Fibroblast of skin of right quadriceps (primary cell): ENCODE measurements around the gene CAMK1D.
A peak's percentile ranks its signal among the peaks of the same experiment; 100 is the strongest.
"Not testable (repeated sequence)": the region's sequence is repeated elsewhere in the genome, so short reads cannot be mapped to it uniquely, and the experiment has no call there.

Source experiments
- DNase-seq: peaks from one replicate; pipeline ENCODE4 v3.0.0-alpha.2; 2013

CAMK1D gene

DNA sequence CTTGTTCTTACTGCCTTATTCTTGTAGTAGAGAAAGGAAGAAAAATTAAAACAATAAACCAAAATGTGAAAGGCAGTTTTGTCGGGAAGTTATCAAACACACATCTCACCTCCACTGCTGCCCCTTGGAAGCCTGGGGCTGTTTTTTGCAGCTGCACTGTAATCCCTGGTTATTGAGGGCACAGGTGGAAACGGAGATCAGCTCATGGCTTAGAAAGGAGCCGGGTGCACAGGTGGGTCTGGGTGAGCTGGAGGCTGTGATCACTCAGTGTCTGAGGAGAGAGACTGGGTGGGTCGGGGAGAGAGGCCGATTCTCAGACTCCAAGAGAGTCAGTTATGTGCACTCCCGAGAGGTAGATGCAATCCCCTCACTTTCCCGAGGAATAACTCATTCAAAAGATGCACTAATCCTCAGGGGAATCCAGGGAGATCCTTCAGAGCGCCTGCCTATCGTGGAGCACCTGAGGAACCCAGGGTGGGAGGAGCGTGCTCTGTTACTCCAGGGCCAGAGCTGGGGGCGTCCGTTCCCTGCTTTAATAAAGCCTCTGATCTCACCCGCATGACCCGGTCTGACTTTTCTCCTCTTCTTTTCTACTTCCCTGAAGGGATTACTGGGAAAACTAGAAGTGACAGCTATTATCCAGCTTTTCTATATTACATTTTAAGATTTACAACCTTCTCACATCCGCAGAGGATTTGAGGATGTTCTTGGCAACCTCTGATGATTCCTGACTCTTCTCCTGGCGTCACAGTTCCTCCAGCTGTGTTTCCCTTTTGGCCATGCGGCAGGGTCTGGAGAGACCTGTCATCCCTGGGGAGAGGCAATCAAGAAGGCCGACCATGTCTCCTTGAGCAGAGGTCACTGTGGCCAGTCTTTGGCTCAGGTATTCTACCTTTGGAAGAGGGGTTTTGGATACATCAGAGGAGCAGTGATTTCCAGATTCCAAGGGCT lies 82.1 kb downstream of the CAMK1D start:
- peak; percentile 13 for DNase-seq

DNA sequence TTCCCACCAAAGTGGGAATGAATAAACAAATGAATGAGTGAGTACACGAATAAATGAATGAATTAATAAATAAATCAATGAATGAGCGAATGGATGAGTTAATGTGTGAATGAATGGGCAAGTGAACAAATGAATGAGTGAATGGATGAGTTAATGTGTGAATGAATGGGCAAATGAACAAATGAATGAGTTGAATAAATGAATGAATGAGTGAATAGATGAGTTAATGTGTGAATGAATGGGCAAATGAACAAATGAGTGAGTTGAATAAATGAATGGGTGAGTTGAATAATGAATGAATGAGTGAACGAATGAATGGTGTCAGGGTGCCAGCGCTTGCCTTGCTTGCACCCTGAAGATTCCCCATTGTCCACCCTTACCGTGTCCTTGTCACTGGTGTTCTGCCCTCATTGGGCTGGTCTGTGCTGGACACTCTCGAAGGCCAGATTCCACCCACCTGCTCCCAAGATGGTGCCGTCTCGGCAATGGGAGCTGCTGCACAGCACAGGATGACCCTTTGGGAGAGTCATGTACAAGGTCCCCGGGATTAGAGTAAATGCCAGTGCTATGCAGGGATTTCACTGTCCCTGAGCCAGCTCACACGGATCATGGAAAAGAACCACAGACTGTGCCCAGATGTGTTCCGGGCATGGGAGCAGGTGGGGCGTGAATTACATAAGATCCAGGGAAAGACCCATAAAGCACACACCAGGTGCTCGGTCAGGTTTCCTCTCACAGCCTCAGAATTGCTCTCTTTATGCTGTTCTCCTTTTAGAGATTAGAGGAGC lies 83.2 kb downstream of the CAMK1D start:
- DNase-seq = no peak

DNA sequence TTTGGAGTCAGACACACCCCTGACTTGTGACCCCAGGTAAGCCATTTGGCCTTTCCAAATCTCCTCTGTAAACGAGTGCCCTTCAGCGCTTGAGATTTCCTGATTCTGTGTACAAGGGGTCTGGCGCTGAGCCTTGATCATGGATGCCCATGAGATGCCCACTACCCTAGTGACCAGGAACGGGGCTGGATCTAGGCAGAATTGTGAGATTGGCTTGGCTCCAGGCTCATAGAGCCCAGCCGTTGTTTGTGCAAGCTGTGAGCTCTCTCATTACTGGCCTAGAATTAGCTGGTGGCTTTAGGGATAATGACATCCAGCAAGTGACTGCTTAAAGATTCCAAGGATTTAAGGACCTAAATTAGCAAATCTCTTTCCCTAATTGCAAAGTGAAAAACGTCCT lies 84.9 kb downstream of the CAMK1D start:
- no peak for DNase-seq

DNA sequence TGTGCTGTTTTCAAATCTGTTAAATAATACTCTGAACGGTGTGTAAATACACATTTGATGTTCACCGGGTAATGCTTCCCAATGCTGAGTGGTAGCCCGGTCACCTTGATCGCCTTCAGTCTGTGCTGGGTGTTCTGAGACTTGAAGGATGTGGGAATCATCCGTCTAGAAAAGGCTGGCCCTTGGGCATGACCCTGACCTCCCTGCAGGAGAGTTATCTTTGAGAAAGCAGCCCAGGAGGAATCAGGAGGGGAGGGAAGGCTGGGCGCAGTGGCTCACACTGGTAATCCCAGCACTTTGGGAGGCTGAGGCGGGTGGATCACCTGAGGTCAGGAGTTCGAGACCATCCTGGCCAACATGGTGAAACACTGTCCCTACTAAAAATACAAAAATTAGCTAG lies 85.3 kb downstream of the CAMK1D start:
- DNase-seq = not testable (repeated sequence)

DNA sequence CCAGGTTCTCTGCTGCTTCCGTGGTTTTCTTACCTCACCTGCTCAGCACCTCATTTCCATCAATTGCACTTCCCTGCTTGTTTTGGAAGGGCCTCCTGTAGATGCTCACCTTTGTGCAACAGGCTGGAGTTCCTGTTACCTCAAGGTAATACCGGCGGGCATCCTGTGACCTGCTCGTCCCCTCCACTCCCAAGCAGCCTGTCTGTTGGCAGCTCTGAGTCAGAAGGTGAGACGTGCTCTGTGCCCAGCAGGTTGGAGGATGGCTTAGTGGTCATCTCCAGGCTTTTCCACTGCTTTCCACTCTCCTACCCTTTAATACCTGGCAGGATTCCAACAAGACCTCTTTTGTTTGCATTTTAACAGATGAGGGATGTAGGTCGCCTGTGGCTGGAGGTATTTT lies 86.0 kb downstream of the CAMK1D start:
- DNase-seq = no peak

DNA sequence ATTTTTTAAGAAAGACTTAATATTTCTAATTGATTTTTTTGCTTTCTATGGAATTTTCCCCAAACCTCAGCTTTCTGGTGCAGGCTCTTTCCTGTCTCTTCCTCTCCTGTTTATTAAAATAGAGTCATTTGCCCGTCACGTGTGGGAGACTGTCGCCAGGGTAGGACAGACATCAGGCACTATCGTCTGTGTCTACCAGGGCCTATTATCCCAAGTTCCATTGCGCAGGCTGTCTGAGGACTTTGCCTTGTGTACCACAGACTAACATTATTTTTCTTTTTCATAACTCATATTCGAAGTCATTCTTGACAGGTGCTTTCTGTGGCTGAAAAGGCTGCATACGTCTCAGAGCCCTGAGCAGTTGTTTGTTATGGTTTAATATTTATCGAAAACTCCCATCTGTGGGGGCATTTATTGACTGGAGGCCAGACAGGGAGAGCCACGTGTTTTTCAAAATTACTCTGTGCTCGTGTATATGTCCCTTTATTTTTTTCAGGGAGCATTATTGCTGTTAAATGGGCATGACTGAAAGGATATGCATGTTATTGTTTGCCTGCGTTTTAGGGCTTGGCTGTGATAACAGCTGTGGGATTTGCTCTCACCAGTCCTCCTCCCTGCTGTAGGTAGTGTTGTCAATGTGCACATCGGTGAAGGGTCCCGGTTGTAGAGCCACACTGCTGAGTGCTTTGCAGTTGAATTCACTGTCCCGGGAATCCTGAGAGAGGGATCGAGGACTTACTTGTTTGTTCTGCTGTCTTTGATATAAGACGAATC lies 89.8 kb downstream of the CAMK1D start:
- no peak for DNase-seq

DNA sequence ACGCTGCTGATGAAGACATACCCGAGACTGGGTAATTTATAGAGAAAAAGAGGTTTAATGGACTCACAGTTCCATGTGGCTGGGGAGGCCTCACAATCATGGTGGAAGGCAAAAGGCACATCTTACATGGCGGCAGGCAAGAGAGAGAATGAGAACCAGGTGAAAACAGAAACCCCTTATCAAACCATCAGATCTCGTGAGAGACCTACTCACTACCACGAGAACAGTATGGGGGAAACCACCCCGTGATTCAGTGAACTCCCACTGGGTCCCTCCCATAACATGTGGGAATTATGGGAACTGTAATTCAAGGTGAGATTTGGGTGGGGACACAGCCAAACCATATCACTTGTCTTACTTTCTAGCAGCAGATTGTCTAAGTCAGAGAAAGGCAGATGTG lies 90.4 kb downstream of the CAMK1D start:
- DNase-seq = not testable (repeated sequence)

DNA sequence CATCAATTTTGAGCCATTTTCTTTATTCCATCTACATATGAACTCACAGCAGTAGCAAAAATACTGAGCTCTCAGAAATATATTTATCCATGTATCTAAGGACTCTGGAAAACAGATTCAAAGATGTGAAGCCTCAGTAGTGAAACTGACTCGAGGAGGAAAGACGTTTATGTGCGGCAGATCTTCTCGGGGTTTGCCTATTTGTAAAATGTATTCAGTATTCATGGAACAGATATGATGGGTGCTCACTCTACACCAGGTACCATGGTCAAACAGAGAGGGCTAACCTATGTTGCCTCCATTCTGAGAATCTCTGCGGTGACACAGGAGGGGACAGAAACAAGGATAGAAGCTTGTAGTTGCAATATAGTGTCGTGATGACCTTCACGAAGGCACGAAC lies 93.7 kb downstream of the CAMK1D start:
- no peak for DNase-seq

DNA sequence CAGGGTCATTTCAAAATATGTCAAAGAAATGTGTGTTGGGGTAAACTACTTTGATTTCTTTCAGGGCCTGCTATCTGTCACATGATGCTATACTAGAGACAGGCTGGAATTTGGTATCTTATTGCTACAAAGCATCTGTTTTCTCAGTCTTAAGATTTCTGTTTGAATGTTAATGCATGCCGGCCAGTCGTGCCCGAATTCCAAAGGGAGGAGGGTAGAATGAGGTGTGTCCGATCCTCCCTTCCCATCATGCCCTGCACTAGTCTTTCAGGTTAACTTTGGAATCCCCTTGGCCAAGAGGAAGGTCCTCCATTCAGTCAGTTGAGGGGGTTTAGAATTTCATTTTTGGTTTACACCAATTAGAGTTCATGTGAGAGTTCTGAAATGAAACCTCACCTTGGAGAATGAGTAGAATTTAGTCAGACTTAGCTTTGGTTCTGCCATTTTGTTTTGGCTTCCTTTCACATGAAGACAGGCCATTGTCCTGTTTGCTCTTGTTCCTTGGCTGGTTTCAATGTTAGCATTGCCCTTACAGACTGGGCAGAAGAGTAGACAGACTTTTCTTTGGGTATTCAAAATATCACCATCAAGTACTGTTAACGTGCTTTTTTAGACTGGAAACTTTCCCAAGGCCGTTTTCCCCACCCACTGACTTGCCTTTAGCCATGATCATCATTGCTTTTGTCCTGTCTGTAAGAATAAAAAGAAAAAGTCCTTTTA lies 95.8 kb downstream of the CAMK1D start:
- DNase-seq = no peak

DNA sequence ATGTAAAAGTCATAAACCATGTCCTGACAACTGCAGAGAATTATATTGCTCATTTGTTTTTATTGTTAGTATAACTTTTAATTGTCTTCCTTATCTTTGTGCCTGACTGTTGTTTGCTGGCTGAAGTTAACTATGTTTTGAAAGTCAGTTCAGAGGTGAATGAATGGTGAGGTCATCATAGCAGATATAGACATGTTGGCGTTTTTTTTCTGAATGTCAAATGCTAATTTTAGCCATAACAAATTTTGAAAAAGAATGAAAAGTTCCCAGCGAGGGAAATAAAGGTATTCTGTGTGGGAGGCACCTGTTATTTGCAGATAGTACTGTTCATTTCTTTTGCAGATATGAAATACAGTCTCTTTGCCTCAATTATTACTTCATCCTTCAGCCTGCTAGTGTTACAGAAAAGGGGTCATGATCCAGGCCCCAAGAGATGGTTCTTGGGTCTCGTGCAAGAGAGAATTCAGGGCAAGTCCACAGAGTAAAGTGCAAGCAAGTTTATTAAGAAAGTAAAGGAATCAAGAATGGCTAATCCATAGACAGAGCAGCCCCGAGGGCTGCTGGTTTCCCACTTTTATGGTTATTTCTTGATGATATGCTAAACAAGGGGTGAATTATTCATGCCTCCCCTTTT lies 96.5 kb downstream of the CAMK1D start:
- DNase-seq = no peak

DNA sequence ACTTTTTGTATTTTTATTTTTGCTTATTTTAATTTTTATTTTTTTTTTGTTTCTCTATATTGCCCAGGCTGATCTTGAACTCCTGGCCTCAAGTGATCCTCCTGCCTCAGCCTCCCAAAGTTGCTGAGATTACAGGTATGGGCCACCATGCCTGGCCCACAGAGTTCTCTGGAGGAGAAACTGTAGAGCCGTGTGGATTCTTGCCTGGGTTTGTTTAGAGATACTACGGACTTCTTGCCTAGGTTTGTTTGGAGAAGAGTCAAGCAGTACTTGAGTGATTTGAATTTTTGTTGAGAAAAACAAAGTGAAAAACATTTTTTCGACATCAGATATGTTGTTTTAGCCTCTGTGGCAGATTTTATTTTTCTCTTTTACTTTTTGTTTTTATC lies 99.0 kb downstream of the CAMK1D start:
- DNase-seq = no peak

DNA sequence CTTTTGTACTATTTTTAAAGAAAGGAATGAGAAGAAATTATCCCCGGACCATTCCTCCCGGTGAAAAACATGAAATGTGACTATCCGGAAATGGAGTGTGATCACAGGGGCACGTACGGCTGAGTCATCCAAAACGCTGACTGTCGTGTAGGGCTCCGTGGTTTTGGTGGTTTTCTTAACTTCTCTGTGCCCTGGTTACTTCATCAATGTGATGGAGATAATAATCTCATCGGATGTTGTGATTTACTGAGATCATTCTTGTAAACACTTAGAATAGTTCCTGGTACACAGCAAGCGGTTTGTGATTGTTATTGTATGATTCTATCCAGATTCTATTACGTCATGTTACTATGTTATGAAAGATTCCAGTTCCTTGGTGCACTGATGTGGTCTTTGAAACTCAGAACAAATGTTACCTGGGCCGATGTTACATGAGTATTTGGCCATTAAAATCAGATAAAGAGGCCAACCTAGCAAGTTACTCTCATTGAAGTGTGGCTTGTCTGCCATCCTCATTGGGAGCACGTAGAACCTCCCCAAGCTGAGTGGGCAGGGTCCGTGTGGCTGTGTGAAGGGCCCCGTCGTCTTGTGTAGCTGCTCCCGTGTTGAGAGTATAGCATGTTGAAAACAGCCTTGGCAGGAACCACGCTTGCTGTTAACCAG lies 99.5 kb downstream of the CAMK1D start:
- DNase-seq = peak; percentile 92

DNA sequence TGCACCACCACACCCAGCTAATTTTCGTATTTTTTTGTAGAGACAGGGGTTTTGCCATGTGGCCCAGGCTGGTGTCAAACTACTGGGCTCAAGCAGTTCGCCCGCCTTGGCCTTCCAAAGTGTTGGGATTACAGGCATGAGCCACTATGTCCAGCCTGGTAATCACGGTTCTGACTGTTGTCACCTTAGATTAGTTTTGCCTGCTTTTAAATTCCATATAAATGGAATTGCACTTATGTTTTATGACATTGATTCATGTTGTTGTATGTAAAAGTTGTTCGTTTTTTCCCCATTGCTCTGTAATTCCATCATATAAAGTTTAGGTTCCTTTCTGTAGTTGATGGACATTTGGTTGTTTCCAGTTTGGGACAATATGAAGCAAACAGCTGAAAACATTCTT lies 106.0 kb downstream of the CAMK1D start:
- DNase-seq = no peak

DNA sequence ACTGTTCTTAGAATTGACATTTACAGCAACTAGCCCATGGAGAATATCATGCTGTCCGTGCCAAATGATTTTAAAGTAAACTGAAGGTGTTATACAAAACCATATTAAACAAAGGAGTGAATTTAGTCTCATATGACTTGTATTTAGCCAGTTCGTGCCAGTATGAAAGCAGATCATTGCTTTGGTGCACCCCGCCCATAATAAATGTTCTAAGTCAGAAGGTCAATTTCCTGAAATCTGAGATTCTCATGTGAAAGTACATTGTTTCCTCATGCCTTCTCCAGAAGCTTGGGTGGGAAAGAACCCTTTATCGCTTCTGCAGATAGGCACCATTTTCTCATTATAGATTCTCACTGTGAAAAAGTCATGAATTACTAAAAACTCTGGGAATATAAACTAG lies 106.4 kb downstream of the CAMK1D start:
- DNase-seq = no peak

DNA sequence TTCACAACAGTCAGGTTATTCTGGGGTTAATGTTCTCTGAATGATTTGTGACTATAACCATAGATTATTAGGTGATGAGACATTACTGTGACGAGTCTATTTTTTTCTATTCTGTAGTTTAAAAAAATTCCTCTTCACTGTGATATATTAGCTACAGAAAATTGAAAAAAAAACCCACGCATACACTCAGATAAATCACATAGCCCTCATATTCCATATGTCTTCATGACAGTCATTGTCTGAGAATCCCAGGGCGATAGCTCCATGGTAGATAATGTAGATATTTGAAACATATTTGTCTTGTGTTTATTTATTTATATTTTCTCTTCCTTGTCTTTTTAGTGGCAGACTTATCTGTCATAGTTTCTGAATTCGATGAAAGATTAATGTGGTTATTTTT lies 110.0 kb downstream of the CAMK1D start:
- peak; percentile 24 for DNase-seq

DNA sequence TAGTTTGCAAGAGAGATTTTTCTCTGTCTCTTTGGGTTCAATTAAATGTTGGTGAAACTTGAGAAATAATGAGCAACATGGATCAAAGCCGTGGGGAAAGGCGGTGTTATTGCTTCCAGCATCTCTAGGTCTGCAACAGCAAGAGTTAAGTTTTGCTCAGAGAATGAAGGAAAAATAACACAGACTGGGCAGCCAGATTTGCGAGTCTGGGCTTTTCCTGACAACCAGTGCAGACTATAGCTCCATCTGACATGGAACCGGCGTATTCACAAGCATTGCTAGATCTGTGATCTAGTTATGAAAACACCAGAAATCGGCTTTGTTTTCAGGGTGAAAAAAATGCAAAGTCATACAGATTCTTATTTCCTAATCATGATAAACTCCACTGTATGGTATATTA lies 110.4 kb downstream of the CAMK1D start:
- DNase-seq = peak; percentile 16

DNA sequence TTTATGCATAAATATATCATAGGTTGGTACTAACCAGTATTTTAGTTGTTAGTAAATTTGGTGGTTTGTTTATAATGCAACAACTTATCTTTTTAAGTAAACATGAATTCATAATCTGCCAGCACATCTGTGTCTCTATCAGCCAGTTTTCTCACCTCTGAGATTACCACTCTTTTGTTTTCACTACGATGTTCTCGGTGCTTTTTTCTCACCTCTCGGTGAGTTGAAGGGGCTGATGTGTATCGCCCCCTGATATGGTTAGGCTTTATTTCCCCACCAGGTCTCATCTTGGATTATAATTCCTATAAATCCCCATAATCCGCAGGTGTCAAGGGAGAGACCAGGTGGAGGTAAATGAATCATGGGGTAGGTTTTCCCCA lies 114.1 kb downstream of the CAMK1D start:
- no peak for DNase-seq

DNA sequence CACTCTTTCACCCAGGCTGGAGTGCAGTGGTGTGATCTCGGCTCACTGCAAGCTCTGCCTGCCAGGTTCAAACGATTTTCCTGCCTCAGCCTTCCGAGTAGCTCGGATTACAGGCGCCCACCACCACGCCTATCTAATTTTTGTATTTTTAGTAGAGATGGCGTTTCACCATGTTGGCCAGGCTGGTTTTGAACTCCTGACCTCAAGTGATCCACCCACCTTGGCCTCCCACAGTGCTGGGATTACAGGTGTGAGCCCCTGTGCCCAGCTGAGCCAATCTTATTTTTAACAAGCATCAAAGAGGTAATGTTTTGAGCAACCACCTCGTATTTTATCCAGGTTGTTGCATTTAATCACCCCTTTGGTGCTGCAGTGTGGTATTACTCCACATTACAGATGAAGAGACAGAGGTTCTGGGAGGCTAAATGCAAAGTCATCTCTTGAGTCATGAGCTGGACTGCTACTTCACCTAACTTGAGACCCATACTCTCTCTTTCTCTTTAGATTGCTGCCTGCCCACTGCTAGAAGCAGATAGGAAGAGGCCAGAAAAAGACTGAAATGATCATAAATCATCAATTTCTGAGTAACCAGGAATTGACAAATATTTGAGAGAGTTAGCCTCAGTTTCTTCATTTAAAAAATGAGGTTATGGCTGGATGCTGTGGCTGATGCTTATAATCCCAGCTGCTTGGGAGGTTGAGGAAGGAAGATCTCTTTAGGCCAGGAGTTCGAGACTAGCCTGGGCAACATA lies 116.2 kb downstream of the CAMK1D start:
- no peak for DNase-seq

DNA sequence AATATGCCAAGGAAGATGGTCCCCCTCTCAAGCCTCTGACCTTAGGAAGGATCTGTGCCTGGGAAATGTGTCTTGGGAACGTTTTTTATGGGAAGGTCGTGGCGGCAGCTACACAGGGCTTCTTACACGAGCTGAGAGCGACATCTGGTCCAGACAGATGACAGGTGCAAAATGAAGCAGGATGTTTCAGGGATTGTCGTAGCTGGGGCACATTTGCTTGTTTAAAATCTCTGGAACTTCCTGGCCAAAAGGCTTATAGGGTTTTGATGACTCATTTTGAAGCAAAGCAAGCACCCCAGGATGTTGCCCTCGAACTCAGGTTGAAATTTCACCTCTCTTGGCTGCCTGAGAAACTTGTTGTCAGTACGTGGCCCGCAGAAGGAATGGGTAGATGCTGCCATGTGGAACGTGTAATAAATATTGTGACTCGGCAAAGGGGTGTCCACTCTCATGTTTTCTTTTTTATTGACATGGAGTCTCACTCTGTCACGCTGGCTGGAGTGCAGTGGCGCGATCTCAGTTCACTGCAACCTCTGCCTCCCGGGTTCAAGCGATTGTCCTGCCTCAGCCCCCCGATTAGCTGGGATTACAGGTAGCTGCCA lies 117.5 kb downstream of the CAMK1D start:
- DNase-seq = peak; percentile 23

DNA sequence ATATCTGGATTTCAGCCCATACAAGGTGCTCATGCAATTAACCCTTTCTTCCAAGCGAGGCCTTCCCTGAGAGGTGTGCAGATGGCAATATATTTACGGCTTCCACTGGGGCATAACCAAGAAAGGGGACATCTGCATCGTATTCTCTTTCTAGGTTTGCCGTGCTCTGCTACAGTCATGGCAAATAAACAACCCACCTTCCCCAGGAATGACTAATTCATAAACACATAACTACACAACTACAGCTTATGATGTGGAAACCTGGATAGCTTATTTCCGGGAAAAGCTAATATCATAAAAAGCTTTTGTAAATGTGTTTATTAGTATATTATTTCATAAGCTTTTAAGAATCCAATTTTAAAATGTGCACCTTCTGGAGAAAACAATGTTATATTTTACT lies 120.0 kb downstream of the CAMK1D start:
- DNase-seq = no peak
